Endodermal cell (in vitro differentiated cells): Measurements from ENCODE around the gene RAB5IF. TPM values are rescaled to one million over a fixed set of nuclear protein-coding genes. Genes with fewer than 3 reads are reported as not detected.
A peak's percentile ranks its signal among the peaks of the same experiment; 100 is the strongest.
"Not testable (repeated sequence)": the region's sequence is repeated elsewhere in the genome, so short reads cannot be mapped to it uniquely, and the experiment has no call there.

Experiments used
- DNase-seq: peaks from one replicate; pipeline ENCODE4 v3.0.0-alpha.2; 2017
- H3K27ac ChIP-seq: 2 replicates; pipeline ENCODE4 v1.5.1; 2013; ENCODE audit warnings: mild to moderate bottlenecking, low read depth, low read length, moderate library complexity
- H3K27me3 ChIP-seq: 2 replicates; pipeline ENCODE4 v1.6.1; 2013; ENCODE audit warnings: mild to moderate bottlenecking, low read length, moderate library complexity; ENCODE audit not compliant: insufficient read depth, control insufficient read depth, poor library complexity, severe bottlenecking
- H3K36me3 ChIP-seq: 2 replicates; pipeline ENCODE4 v1.7.0; 2013; ENCODE audit warnings: mild to moderate bottlenecking, low read length, moderate library complexity; ENCODE audit not compliant: control insufficient read depth, insufficient read depth
- H3K4me1 ChIP-seq: one replicate; pipeline ENCODE4 v1.7.0; 2013; ENCODE audit warnings: low read length; ENCODE audit not compliant: control insufficient read depth, insufficient read depth
- H3K4me3 ChIP-seq: 2 replicates; pipeline ENCODE4 v1.5.1; 2013; ENCODE audit warnings: mild to moderate bottlenecking, low read length, moderate library complexity
- H3K9ac ChIP-seq: 2 replicates; pipeline ENCODE4 v1.6.1; 2013; ENCODE audit warnings: mild to moderate bottlenecking, low read length, moderate library complexity; ENCODE audit not compliant: poor library complexity, severe bottlenecking; ENCODE audit errors: extremely low read depth
- H3K9me3 ChIP-seq: 2 replicates; pipeline ENCODE4 v1.6.1; 2013; ENCODE audit warnings: mild to moderate bottlenecking, low read length, moderate library complexity; ENCODE audit not compliant: control insufficient read depth
- H3K27ac Mint-ChIP-seq: 2 replicates; pipeline ENCODE4 v1.8.0; 2020; ENCODE audit warnings: mixed read lengths
- H3K27me3 Mint-ChIP-seq: 2 replicates; pipeline ENCODE4 v1.8.0; 2021; ENCODE audit warnings: mild to moderate bottlenecking, mixed read lengths; ENCODE audit not compliant: insufficient read depth
- H3K36me3 Mint-ChIP-seq: 2 replicates; pipeline ENCODE4 v1.8.0; 2020; ENCODE audit warnings: low read depth, mixed read lengths
- H3K4me1 Mint-ChIP-seq: 2 replicates; pipeline ENCODE4 v1.8.0; 2020; ENCODE audit warnings: mixed read lengths
- H3K4me3 Mint-ChIP-seq: 2 replicates; pipeline ENCODE4 v1.8.0; 2020; ENCODE audit warnings: mild to moderate bottlenecking, moderate library complexity, mixed read lengths
- H3K9me3 Mint-ChIP-seq: 2 replicates; pipeline ENCODE4 v1.8.0; 2020; ENCODE audit warnings: mild to moderate bottlenecking, mixed read lengths
- CTCF ChIP-seq: fragments of 200-600 bp; sonication (generic); conservative IDR thresholded peaks from 2 replicates; pipeline ENCODE4 v1.5.0; 2021; ENCODE audit warnings: antibody characterized with exemption, mild to moderate bottlenecking
- WGBS, 2 experiments: methylation state at CpG; one replicate each; pipeline versions ENCODE4 v1.1.5 to v1.1.7; 2013; ENCODE audit warnings: missing lambda C conversion rate in 2 of 2, mixed read lengths in 1 of 2; ENCODE audit not compliant: insufficient coverage in 1 of 2, insufficient read length in 1 of 2; 5-methylcytosine and 5-hydroxymethylcytosine counted together
- total RNA-seq, 2 donors: library from RNA; stranded (reverse); fragmentation: NEBNext Ultra II Directional in 1 of 2; extraction: Animal tissue kit (Norgen Biotek cat#: 25700) in 1 of 2; gene quantifications; 2 replicates in 1 of 2; 3 replicates in 1 of 2; pipeline ENCODE4 v1.2.1, GENCODE V29; 2021

The RAB5IF gene
- total RNA-seq, 2 donors from 2014 or later = 98.9 to 99.9 TPM

- Mint-ChIP-seq H3K27ac (peak overlapping the region; percentile 90), H3K4me1 (peaks cover 25% of the 10 kb centered on the region), H3K36me3 (peaks cover 25% of the 10 kb centered on the region), H3K9me3 (no peaks in the 10 kb centered on the region), H3K27me3 (no peaks in the 10 kb centered on the region), H3K4me3 (peak overlapping the region; percentile 99)
- H3K36me3 ChIP-seq = peaks cover 25% of the 10 kb centered on the region
- peak overlapping the region; percentile 51 for H3K4me3 ChIP-seq
- no peak for DNase-seq
- TF ChIP-seq CTCF = no peak
- 86 to 88% methylated on average over 11 to 15 of the region's 15 CpGs for WGBS, 2 experiments
- no peak overlapping the region for H3K9ac ChIP-seq
- H3K27me3 ChIP-seq = no peaks in the 10 kb centered on the region
- no peak overlapping the region for H3K27ac ChIP-seq
- H3K4me1 ChIP-seq = no peaks in the 10 kb centered on the region
- H3K9me3 ChIP-seq = no peaks in the 10 kb centered on the region
Measured at GRCh38 chr20:36604952-36605398, 604 bp upstream of the RAB5IF start.

GRCh38 chr20:36606158-36607066, 833 bp downstream of the RAB5IF start:
- H3K4me3 Mint-ChIP-seq = peak overlapping the region; percentile 99
- Histone ChIP-seq H3K27me3 (no peaks in the 10 kb centered on the region), H3K27ac (no peak overlapping the region), H3K4me1 (no peaks in the 10 kb centered on the region), H3K9me3 (no peaks in the 10 kb centered on the region), H3K4me3 (peak overlapping the region; percentile 95), H3K36me3 (peaks cover 39% of the 10 kb centered on the region), H3K9ac (peak overlapping the region; percentile 83)
- TF ChIP-seq CTCF = no peak
- peaks cover 24% of the 10 kb centered on the region for H3K4me1 Mint-ChIP-seq
- peaks cover 36% of the 10 kb centered on the region for H3K36me3 Mint-ChIP-seq
- H3K27me3 Mint-ChIP-seq = no peaks in the 10 kb centered on the region
- no peaks in the 10 kb centered on the region for H3K9me3 Mint-ChIP-seq
- H3K27ac Mint-ChIP-seq = peak overlapping the region; percentile 96
- peak; percentile 81 for DNase-seq
- 2 to 5% methylated on average over 19 to 30 of the region's 31 CpGs for WGBS, 2 experiments

- Histone ChIP-seq H3K9ac (no peak overlapping the region), H3K9me3 (no peaks in the 10 kb centered on the region), H3K4me3 (peak overlapping the region; percentile 95), H3K27me3 (no peaks in the 10 kb centered on the region), H3K27ac (no peak overlapping the region), H3K4me1 (no peaks in the 10 kb centered on the region), H3K36me3 (peaks cover 53% of the 10 kb centered on the region)
- Mint-ChIP-seq H3K4me3 (peak overlapping the region; percentile 99), H3K4me1 (peaks cover 17% of the 10 kb centered on the region), H3K36me3 (peaks cover 48% of the 10 kb centered on the region), H3K27me3 (no peaks in the 10 kb centered on the region), H3K27ac (peak overlapping the region; percentile 80), H3K9me3 (no peaks in the 10 kb centered on the region)
- no peak for DNase-seq
- TF ChIP-seq CTCF = no peak
- 91 to 95% methylated on average over 7 of the region's 7 CpGs for WGBS, 2 experiments
Measured at GRCh38 chr20:36607586-36608387, 2.2 kb downstream of the RAB5IF start.

- not testable (repeated sequence) for H3K9ac ChIP-seq, H3K27me3 ChIP-seq, H3K9me3 Mint-ChIP-seq, H3K27ac ChIP-seq, DNase-seq, H3K4me1 ChIP-seq, H3K27ac Mint-ChIP-seq, H3K4me3 ChIP-seq, H3K27me3 Mint-ChIP-seq, H3K4me3 Mint-ChIP-seq, H3K9me3 ChIP-seq
- H3K36me3 ChIP-seq = peaks cover 59% of the 10 kb centered on the region
- H3K36me3 Mint-ChIP-seq = peaks cover 54% of the 10 kb centered on the region
- peaks cover 17% of the 10 kb centered on the region for H3K4me1 Mint-ChIP-seq
- 90 to 92% methylated on average over 6 of the region's 6 CpGs for WGBS, 2 experiments
Measured at GRCh38 chr20:36608388-36608728, 2.8 kb downstream of the RAB5IF start.
